NCI-H748 treated with DMSO at 0.1 percent for 48 hours (cell line): ENCODE measurements around the gene ADGRV1.
A peak's percentile ranks its signal among the peaks of the same experiment; 100 is the strongest.
"Not testable (repeated sequence)": the region's sequence is repeated elsewhere in the genome, so short reads cannot be mapped to it uniquely, and the experiment has no call there.

ENCODE experiments used
- DNase-seq: peaks from one replicate; lab custom pipeline; 2025; lab: John Stamatoyannopoulos, UW

ADGRV1 gene

GRCh38 chr5:90912476-90912875, 353.9 kb downstream of the ADGRV1 start:
- DNase-seq = no peak

GRCh38 chr5:90915393-90915792, 356.8 kb downstream of the ADGRV1 start:
- no peak for DNase-seq

GRCh38 chr5:90916947-90917800, 358.6 kb downstream of the ADGRV1 start:
- no peak for DNase-seq

- no peak for DNase-seq
These were observed 359.5 kb downstream of the ADGRV1 start for GRCh38 chr5:90917928-90918668.

- no peak for DNase-seq
These were observed 362.9 kb downstream of the ADGRV1 start for GRCh38 chr5:90921418-90921973.

GRCh38 chr5:90924222-90924621, 365.6 kb downstream of the ADGRV1 start:
- DNase-seq = not testable (repeated sequence)

GRCh38 chr5:90929013-90929839, 370.6 kb downstream of the ADGRV1 start:
- peak; percentile 61 for DNase-seq

- peak; percentile 35 for DNase-seq
These were observed 371.5 kb downstream of the ADGRV1 start for GRCh38 chr5:90930062-90930461.

GRCh38 chr5:90930756-90931431, 372.3 kb downstream of the ADGRV1 start:
- DNase-seq = no peak

- peak; percentile 60 for DNase-seq
These were observed 373.6 kb downstream of the ADGRV1 start for GRCh38 chr5:90932052-90932699.

GRCh38 chr5:90933298-90933697, 374.7 kb downstream of the ADGRV1 start:
- DNase-seq = no peak

GRCh38 chr5:90934091-90934719, 375.6 kb downstream of the ADGRV1 start:
- no peak for DNase-seq

GRCh38 chr5:90934738-90935137, 376.1 kb downstream of the ADGRV1 start:
- DNase-seq = no peak

GRCh38 chr5:90939211-90939610, 380.6 kb downstream of the ADGRV1 start:
- DNase-seq = no peak

- DNase-seq = peak; percentile 94
These were observed 381.8 kb downstream of the ADGRV1 start for GRCh38 chr5:90940227-90940995.

GRCh38 chr5:90941002-90941720, 382.6 kb downstream of the ADGRV1 start:
- peak; percentile 7 for DNase-seq

- no peak for DNase-seq
These were observed 385.5 kb downstream of the ADGRV1 start for GRCh38 chr5:90944116-90944515.

GRCh38 chr5:90947667-90948066, 389.1 kb downstream of the ADGRV1 start:
- DNase-seq = no peak

- no peak for DNase-seq
These were observed 390.4 kb downstream of the ADGRV1 start for GRCh38 chr5:90948969-90949368.
